Neural progenitor cell (in vitro differentiated cells): ENCODE results near the gene SMARCAL1. TPM values are rescaled to one million over a fixed set of nuclear protein-coding genes. Genes with fewer than 3 reads are reported as not detected.

Source experiments
- DNase-seq: peaks from one replicate; pipeline ENCODE4 v3.0.0-alpha.2; 2016; ENCODE audit warnings: low spot score
- H2AFZ ChIP-seq: fragments of 200-600 bp; sonication (generic); replicated peaks from 2 replicates; pipeline ENCODE4 v1.6.1; 2016; ENCODE audit warnings: antibody characterized with exemption
- H3F3A ChIP-seq: fragments of 200-600 bp; sonication (generic); 2 replicates; pipeline ENCODE4 v1.6.1; 2016; ENCODE audit warnings: antibody characterized with exemption, low read depth
- H3K27ac ChIP-seq: fragments of 200-600 bp; sonication (generic); 2 replicates; pipeline ENCODE4 v1.5.1; 2016; ENCODE audit warnings: mild to moderate bottlenecking
- H3K27me3 ChIP-seq: fragments of 200-600 bp; sonication (generic); 2 replicates; pipeline ENCODE4 v1.6.1; 2016; ENCODE audit warnings: mild to moderate bottlenecking, moderate library complexity
- H3K36me3 ChIP-seq: fragments of 200-600 bp; sonication (generic); 2 replicates; pipeline ENCODE4 v1.5.1; 2016
- H3K4me1 ChIP-seq: fragments of 200-600 bp; sonication (generic); 2 replicates; pipeline ENCODE4 v1.6.1; 2016; ENCODE audit warnings: mixed run types
- H3K4me2 ChIP-seq: fragments of 200-600 bp; sonication (generic); 2 replicates; pipeline ENCODE4 v1.6.1; 2016
- H3K4me3 ChIP-seq: fragments of 200-600 bp; sonication (generic); 2 replicates; pipeline ENCODE4 v1.5.1; 2016
- H3K79me2 ChIP-seq: fragments of 200-600 bp; sonication (generic); 2 replicates; pipeline ENCODE4 v1.6.1; 2016; ENCODE audit warnings: low read depth
- H3K9ac ChIP-seq: fragments of 200-600 bp; sonication (generic); 2 replicates; pipeline ENCODE4 v1.6.1; 2016
- H3K9me3 ChIP-seq: fragments of 200-600 bp; sonication (generic); 2 replicates; pipeline ENCODE4 v1.5.1; 2016; ENCODE audit warnings: low read depth
- H4K20me1 ChIP-seq: fragments of 200-600 bp; sonication (generic); 2 replicates; pipeline ENCODE4 v1.6.1; 2016; ENCODE audit warnings: low read depth
- H3K27ac Mint-ChIP-seq: 3 replicates; pipeline ENCODE4 v1.8.0; 2021; ENCODE audit warnings: mixed read lengths
- H3K27me3 Mint-ChIP-seq: 2 replicates; pipeline ENCODE4 v1.8.0; 2022; ENCODE audit warnings: low read depth, mild to moderate bottlenecking, inconsistent platforms, moderate library complexity, mixed read lengths; ENCODE audit not compliant: insufficient read depth
- H3K36me3 Mint-ChIP-seq: 3 replicates; pipeline ENCODE4 v1.8.0; 2021; ENCODE audit warnings: mixed read lengths
- H3K4me1 Mint-ChIP-seq: 3 replicates; pipeline ENCODE4 v1.8.0; 2021; ENCODE audit warnings: mixed read lengths
- H3K4me3 Mint-ChIP-seq: 3 replicates; pipeline ENCODE4 v1.8.0; 2021; ENCODE audit warnings: mild to moderate bottlenecking, moderate library complexity, mixed read lengths
- H3K9me3 Mint-ChIP-seq: 3 replicates; pipeline ENCODE4 v1.8.0; 2020; ENCODE audit warnings: mixed read lengths
- EZH2 ChIP-seq: fragments of 200-600 bp; sonication (generic); IDR thresholded peaks from 2 replicates; pipeline ENCODE4 v1.6.1; 2017; ENCODE audit warnings: antibody characterized with exemption, mild to moderate bottlenecking, moderate library complexity
- EZH2phosphoT487 ChIP-seq: fragments of 200-600 bp; sonication (generic); IDR thresholded peaks from 2 replicates; pipeline ENCODE4 v1.6.1; 2017; ENCODE audit warnings: antibody characterized with exemption
- total RNA-seq: library from RNA; depleted of rRNA; stranded (reverse); fragments of >200 nt; gene quantifications from 2 replicates; pipeline ENCODE4 v1.2.3, GENCODE V29; 2015; ENCODE audit warnings: low replicate concordance
- TF ChIP-seq, protein P1 (sequence below): fragments of 200-600 bp; sonication (generic); IDR thresholded peaks from 2 replicates; pipeline ENCODE4 v1.5.1; 2017; ENCODE audit warnings: antibody characterized with exemption, mild to moderate bottlenecking

Gene SMARCAL1
- total RNA-seq, 1 donor from 2014 or later, result 21.9 TPM

DNA sequence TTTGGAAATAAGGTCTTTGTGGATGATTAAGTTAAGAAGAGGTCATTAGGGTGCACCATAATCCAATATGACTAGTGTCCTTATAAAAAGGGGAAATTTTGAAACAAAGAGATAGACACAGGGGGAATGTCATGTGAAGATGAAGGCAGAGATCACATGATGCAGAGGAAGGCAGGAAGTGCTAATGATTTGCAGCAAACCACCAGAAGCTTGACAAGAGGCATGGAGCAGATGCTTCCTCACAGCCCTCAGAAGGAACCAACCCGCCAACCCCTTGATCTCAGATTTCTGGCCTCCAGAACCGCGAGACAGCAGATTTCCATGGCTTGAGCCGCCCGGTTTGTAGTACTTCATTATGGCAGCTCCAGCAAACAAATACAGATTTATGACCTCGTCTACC is 17.4 kb upstream of the SMARCAL1 start:
- Histone ChIP-seq H2AFZ (no peak overlapping the region), H3K4me1 (peaks cover 12% of the 10 kb centered on the region), H3K27me3 (no peaks in the 10 kb centered on the region), H3K4me3 (no peak overlapping the region), H3K27ac (no peak overlapping the region), H3K9ac (no peak overlapping the region), H3F3A (peaks cover 5% of the 10 kb centered on the region), H3K4me2 (no peak overlapping the region), H4K20me1 (no peaks in the 10 kb centered on the region), H3K79me2 (no peaks in the 10 kb centered on the region), H3K9me3 (no peaks in the 10 kb centered on the region), H3K36me3 (no peaks in the 10 kb centered on the region)
- peaks cover 15% of the 10 kb centered on the region for H3K4me1 Mint-ChIP-seq
- H3K4me3 Mint-ChIP-seq, result no peak overlapping the region
- no peak for TF ChIP-seq EZH2phosphoT487
- TF ChIP-seq, protein P1, sequence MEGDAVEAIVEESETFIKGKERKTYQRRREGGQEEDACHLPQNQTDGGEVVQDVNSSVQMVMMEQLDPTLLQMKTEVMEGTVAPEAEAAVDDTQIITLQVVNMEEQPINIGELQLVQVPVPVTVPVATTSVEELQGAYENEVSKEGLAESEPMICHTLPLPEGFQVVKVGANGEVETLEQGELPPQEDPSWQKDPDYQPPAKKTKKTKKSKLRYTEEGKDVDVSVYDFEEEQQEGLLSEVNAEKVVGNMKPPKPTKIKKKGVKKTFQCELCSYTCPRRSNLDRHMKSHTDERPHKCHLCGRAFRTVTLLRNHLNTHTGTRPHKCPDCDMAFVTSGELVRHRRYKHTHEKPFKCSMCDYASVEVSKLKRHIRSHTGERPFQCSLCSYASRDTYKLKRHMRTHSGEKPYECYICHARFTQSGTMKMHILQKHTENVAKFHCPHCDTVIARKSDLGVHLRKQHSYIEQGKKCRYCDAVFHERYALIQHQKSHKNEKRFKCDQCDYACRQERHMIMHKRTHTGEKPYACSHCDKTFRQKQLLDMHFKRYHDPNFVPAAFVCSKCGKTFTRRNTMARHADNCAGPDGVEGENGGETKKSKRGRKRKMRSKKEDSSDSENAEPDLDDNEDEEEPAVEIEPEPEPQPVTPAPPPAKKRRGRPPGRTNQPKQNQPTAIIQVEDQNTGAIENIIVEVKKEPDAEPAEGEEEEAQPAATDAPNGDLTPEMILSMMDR, result no peak
- TF ChIP-seq EZH2, result no peak
- H3K27me3 Mint-ChIP-seq, result no peaks in the 10 kb centered on the region
- no peak overlapping the region for H3K27ac Mint-ChIP-seq
- DNase-seq, result no peak
- H3K9me3 Mint-ChIP-seq, result no peaks in the 10 kb centered on the region
- H3K36me3 Mint-ChIP-seq, result no peaks in the 10 kb centered on the region

DNA sequence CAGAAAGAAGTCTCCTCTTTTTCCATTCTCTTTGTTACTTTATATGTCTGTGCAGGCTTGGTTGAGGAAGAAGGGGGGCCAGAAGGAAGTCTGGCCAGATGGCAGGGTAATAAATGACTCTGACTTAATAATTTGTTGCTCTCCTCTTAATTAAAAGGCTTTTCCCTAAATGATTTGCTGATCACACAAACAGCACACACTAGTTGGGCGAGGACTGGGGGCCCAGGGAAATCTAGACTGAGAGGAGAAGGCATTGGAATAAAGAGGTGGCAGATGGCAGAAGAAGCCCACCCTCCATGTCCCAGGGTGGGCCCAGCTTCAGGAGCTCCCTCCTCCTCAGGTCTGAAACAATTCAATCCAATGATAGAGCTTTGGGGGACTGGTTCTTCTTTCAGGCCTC is 12.7 kb upstream of the SMARCAL1 start:
- no peaks in the 10 kb centered on the region for H3K36me3 Mint-ChIP-seq
- H3K79me2 ChIP-seq, result no peaks in the 10 kb centered on the region
- DNase-seq, result no peak
- H3K36me3 ChIP-seq, result no peaks in the 10 kb centered on the region
- H3K9ac ChIP-seq, result no peak overlapping the region
- peaks cover 7% of the 10 kb centered on the region for H3K4me1 Mint-ChIP-seq
- H3K4me1 ChIP-seq, result peaks cover 12% of the 10 kb centered on the region
- no peak overlapping the region for H2AFZ ChIP-seq
- no peak overlapping the region for H3K4me3 ChIP-seq
- TF ChIP-seq EZH2 (no peak), EZH2phosphoT487 (no peak)
- TF ChIP-seq, protein P1, result no peak
- H3K27ac Mint-ChIP-seq, result no peak overlapping the region
- H3K9me3 Mint-ChIP-seq, result no peaks in the 10 kb centered on the region
- no peaks in the 10 kb centered on the region for H3K9me3 ChIP-seq
- H3K4me3 Mint-ChIP-seq, result no peak overlapping the region
- H3K4me2 ChIP-seq, result no peak overlapping the region
- no peak overlapping the region for H3K27ac ChIP-seq
- peaks cover 13% of the 10 kb centered on the region for H3F3A ChIP-seq
- H3K27me3 ChIP-seq, result no peaks in the 10 kb centered on the region
- no peaks in the 10 kb centered on the region for H3K27me3 Mint-ChIP-seq
- H4K20me1 ChIP-seq, result no peaks in the 10 kb centered on the region

DNA sequence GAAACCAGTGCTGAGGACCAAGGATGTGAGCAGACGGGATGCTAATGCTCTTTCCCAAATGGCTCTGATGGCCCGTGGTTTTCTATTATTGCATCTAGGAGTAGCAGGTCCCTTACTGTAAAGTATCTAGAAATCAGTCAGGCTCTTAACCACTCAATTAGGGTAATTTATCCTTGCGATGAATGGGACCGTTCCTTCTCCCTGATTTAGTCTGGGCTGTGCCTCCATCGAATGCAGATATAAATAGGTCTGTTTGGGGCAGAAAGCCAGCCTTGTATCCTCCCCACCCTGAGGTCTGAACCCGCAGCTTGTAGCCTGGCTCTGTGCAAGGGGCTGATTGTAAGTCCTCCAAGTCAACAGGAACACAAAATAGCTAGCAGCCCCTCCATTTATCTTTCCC is 9.5 kb upstream of the SMARCAL1 start:
- Histone ChIP-seq H3K9me3 (no peaks in the 10 kb centered on the region), H3K4me1 (peaks cover 18% of the 10 kb centered on the region), H3F3A (peaks cover 13% of the 10 kb centered on the region), H3K27me3 (no peaks in the 10 kb centered on the region), H4K20me1 (no peaks in the 10 kb centered on the region), H3K79me2 (no peaks in the 10 kb centered on the region), H3K4me3 (no peak overlapping the region), H3K36me3 (no peaks in the 10 kb centered on the region), H3K9ac (no peak overlapping the region), H2AFZ (peak overlapping the region; percentile 86), H3K27ac (peak overlapping the region; percentile 18), H3K4me2 (no peak overlapping the region)
- Mint-ChIP-seq H3K4me1 (peaks cover 13% of the 10 kb centered on the region), H3K36me3 (no peaks in the 10 kb centered on the region), H3K9me3 (no peaks in the 10 kb centered on the region), H3K27ac (no peak overlapping the region), H3K4me3 (no peak overlapping the region), H3K27me3 (peaks cover 4% of the 10 kb centered on the region)
- TF ChIP-seq EZH2 (no peak), EZH2phosphoT487 (no peak)
- TF ChIP-seq, protein P1, result no peak
- DNase-seq, result no peak
